Measurements from ENCODE around the gene TMCO6. TPM values are rescaled to one million over a fixed set of nuclear protein-coding genes. Genes with fewer than 3 reads are reported as not detected.

The TMCO6 gene
- total and polyA plus RNA-seq, 2 of the 8 experiments (the other 6 are each of a cell fraction or from before 2014, with no cell fraction given): 29.0 to 40.9 TPM

DNA sequence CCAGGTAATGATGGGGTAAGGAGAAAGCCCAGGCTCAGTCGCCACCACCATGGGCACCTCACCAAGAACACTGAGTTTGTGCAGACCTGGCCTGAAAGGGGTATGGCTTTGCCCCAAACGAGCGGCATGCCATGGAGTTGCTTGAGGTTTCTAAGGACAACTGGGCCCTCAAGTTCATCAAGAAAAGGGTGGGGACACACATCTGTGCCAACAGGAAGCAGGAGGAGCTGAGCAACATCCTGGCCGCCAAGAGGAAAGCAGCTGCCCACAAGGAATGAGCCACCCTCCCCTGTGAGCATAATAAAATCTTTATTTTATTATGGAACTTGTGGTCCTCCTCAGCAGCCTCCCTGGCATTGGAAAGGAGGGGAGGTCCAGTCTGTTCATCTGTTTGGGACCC, 30.1 kb upstream of the TMCO6 start (continued):
- TF ChIP-seq CHD7 (IDR thresholded peaks at IDR 0.05; ENCODE audit: insufficient replicate concordance, low read length) (no peak), KDM5A (IDR thresholded peaks at IDR 0.05; ENCODE audit: low read length) (no peak), USF2 (IDR thresholded peaks at IDR 0.05; ENCODE audit: low read length) (no peak)

Measured in H1 (cell line).